ENCODE measurements around the gene GNG12. TPM values are rescaled to one million over a fixed set of nuclear protein-coding genes. Genes with fewer than 3 reads are reported as not detected.

Gene GNG12
- total and polyA plus RNA-seq, 9 of the 15 experiments (the other 6 are each of a cell fraction or from before 2014, with no cell fraction given) = 2.6 to 6.0 (median 4.1) TPM

DNA sequence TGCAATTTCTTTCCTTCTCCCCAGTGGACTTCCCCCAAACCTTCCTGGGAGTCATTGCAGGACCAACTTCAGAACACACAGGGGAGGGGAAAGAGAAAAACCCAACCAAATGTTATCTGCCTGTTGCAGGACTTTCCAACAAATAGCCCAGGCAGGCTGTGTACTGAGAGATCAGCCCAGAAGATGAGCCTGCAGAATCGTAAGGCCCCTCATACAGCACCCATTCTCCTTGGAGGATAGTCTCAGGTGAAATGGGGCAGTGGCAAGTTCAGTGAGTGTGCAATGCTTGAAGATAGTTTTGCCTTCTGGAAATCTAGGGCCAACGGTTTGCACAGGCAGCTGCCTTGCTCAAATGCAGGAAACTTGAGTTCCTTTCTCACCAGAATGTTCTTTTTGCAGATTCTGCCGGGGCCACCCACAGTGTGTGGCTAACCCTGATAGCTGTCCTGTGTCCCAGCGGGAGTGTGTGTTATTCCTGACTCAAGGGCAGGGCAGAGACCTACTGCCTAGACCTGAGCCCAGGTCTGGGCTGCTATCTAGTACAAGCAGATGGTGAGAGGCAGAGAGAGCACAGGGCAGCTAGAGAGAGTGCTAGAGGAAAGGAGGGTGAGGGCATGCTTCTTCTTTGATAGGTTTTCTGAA is 99.5 kb downstream of the GNG12 start (continued):
- TF ChIP-seq ZNF592 (IDR thresholded peaks at IDR 0.05) (no peak; the same call in none of the 2 replicates), ZNF668 (CRISPR knock-in tag; IDR thresholded peaks at IDR 0.05) (no peak), E2F6 (IDR thresholded peaks at IDR 0.05; ENCODE audit: borderline replicate concordance in 1 of 2, extremely low read depth in 1 of 2, insufficient read depth in 1 of 2, insufficient read length in 1 of 2, low read depth in 1 of 2, low read length in 1 of 2, poor library complexity in 1 of 2, severe bottlenecking in 1 of 2) (peak in 1 of 2 experiments; percentile 18), ZNF280B (CRISPR knock-in tag; IDR thresholded peaks at IDR 0.05) (no peak), ZNF311 (CRISPR knock-in tag; IDR thresholded peaks at IDR 0.05) (0 out of 2 replicates have a peak, but pooled peaks have one; percentile 17), POLR3G (IDR thresholded peaks at IDR 0.05; ENCODE audit: extremely low read depth, insufficient read length, insufficient replicate concordance) (no peak), TAF7 (tag; IDR thresholded peaks at IDR 0.05) (no peak), HDGF (IDR thresholded peaks at IDR 0.05) (no peak), E2F8 (IDR thresholded peaks at IDR 0.05; ENCODE audit: low read depth, partially characterized antibody) (no peak), PURB (CRISPR knock-in tag; IDR thresholded peaks at IDR 0.05; ENCODE audit: low read depth) (no peak), SAP30 (IDR thresholded peaks at IDR 0.05; ENCODE audit: borderline replicate concordance, insufficient read depth, low read depth, low read length, poor library complexity, severe bottlenecking) (no peak), POLR2H (tag; IDR thresholded peaks at IDR 0.05; ENCODE audit: low read depth) (no peak)
- TF ChIP-seq, protein P1, sequence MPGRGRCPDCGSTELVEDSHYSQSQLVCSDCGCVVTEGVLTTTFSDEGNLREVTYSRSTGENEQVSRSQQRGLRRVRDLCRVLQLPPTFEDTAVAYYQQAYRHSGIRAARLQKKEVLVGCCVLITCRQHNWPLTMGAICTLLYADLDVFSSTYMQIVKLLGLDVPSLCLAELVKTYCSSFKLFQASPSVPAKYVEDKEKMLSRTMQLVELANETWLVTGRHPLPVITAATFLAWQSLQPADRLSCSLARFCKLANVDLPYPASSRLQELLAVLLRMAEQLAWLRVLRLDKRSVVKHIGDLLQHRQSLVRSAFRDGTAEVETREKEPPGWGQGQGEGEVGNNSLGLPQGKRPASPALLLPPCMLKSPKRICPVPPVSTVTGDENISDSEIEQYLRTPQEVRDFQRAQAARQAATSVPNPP (IDR thresholded peaks at IDR 0.05; ENCODE audit: borderline replicate concordance, insufficient read depth, insufficient read length) = no peak

Measured in K562 (cell line).